Neural cell (in vitro differentiated cells): ENCODE data around the gene CXCR3. TPM values are rescaled to one million over a fixed set of nuclear protein-coding genes. Genes with fewer than 3 reads are reported as not detected.

Experiments
- H2AFZ ChIP-seq: fragments of 200-600, 300-800 bp; sonication (generic), shearing (Covaris generic); 2 replicates; pipeline ENCODE4 v1.6.0; 2014; ENCODE audit warnings: low read depth, mild to moderate bottlenecking, antibody characterized with exemption, low read length, moderate library complexity
- H3F3A ChIP-seq: fragments of 200-600 bp; shearing (Covaris generic); 2 replicates; pipeline ENCODE4 v1.6.1; 2016; ENCODE audit warnings: mild to moderate bottlenecking, moderate library complexity, mixed read lengths, antibody characterized with exemption, low read length; ENCODE audit not compliant: insufficient read depth, poor library complexity, severe bottlenecking
- H3K27ac ChIP-seq: fragments of 200-600, 300-800 bp; sonication (generic), shearing (Covaris generic); 2 replicates; pipeline ENCODE4 v1.5.1; 2014; ENCODE audit warnings: mild to moderate bottlenecking, low read length, moderate library complexity
- H3K27me3 ChIP-seq: fragments of 300-800, 200-600 bp; sonication (generic), shearing (Covaris generic); 2 replicates; pipeline ENCODE4 v1.6.0; 2014; ENCODE audit warnings: mild to moderate bottlenecking, low read depth, low read length, moderate library complexity; ENCODE audit not compliant: insufficient read depth
- H3K36me3 ChIP-seq: fragments of 300-800, 200-600 bp; sonication (generic), shearing (Covaris generic); 2 replicates; pipeline ENCODE4 v1.5.1; 2014; ENCODE audit warnings: mild to moderate bottlenecking, antibody characterized with exemption, low read length, moderate library complexity; ENCODE audit not compliant: insufficient read depth
- H3K4me2 ChIP-seq: fragments of 300-800, 200-600 bp; sonication (generic), shearing (Covaris generic); 2 replicates; pipeline ENCODE4 v1.6.0; 2014; ENCODE audit warnings: mild to moderate bottlenecking, low read length
- H3K4me3 ChIP-seq: fragments of 300-800, 200-600 bp; sonication (generic), shearing (Covaris generic); 2 replicates; pipeline ENCODE4 v1.5.1; 2014; ENCODE audit warnings: mild to moderate bottlenecking, low read length, moderate library complexity
- H3K79me2 ChIP-seq: fragments of 200-600 bp; shearing (Covaris generic); replicated peaks from 2 replicates; pipeline ENCODE4 v1.6.0; 2014; ENCODE audit warnings: mild to moderate bottlenecking, low read length, moderate library complexity; ENCODE audit not compliant: insufficient read depth
- H3K9ac ChIP-seq: fragments of 300-800, 200-600 bp; sonication (generic), shearing (Covaris generic); 2 replicates; pipeline ENCODE4 v1.6.1; 2016; ENCODE audit warnings: mild to moderate bottlenecking, low read length, mixed read lengths
- H3K9me2 ChIP-seq: fragments of 200-600 bp; shearing (Covaris generic); 2 replicates; pipeline ENCODE4 v1.6.1; 2016; ENCODE audit warnings: mild to moderate bottlenecking, low read length, mixed read lengths; ENCODE audit not compliant: insufficient read depth
- H3K9me3 ChIP-seq: fragments of 200-600, 300-800 bp; sonication (generic), shearing (Covaris generic); 2 replicates; pipeline ENCODE4 v1.6.1; 2016; ENCODE audit warnings: mild to moderate bottlenecking, mixed run types, low read length, moderate library complexity, mixed read lengths
- H4K20me1 ChIP-seq: fragments of 200-600 bp; shearing (Covaris generic); 2 replicates; pipeline ENCODE4 v1.6.1; 2016; ENCODE audit warnings: mild to moderate bottlenecking, mixed run types; ENCODE audit not compliant: insufficient read depth
- CTCF ChIP-seq: fragments of 450-650 bp; IDR thresholded peaks from 2 replicates; pipeline ENCODE4 v1.5.1; 2014; ENCODE audit warnings: antibody characterized with exemption, mild to moderate bottlenecking, moderate library complexity; ENCODE audit not compliant: poor library complexity, severe bottlenecking
- EP300 ChIP-seq: fragments of 450-650 bp; conservative IDR thresholded peaks from 2 replicates; pipeline ENCODE4 v1.6.1; 2014; ENCODE audit warnings: antibody characterized with exemption, mild to moderate bottlenecking, moderate library complexity; ENCODE audit not compliant: poor library complexity, severe bottlenecking
- EZH2 ChIP-seq: fragments of 200-600, 300-800 bp; shearing (Covaris generic), sonication (generic); IDR thresholded peaks from 2 replicates; pipeline ENCODE4 v1.6.1; 2014; ENCODE audit warnings: antibody characterized with exemption, low read length, borderline replicate concordance, mild to moderate bottlenecking; ENCODE audit not compliant: insufficient read depth, poor library complexity, severe bottlenecking
- MXI1 ChIP-seq: fragments of 450-650 bp; conservative IDR thresholded peaks from 2 replicates; pipeline ENCODE4 v1.6.1; 2014; ENCODE audit warnings: antibody characterized with exemption, mild to moderate bottlenecking; ENCODE audit not compliant: poor library complexity, severe bottlenecking
- POLR2AphosphoS5 ChIP-seq: IDR thresholded peaks from 2 replicates; pipeline ENCODE4 v1.6.1; 2012
- RAD21 ChIP-seq: fragments of 450-650 bp; conservative IDR thresholded peaks from 2 replicates; pipeline ENCODE4 v1.6.1; 2014; ENCODE audit warnings: antibody characterized with exemption, mild to moderate bottlenecking, moderate library complexity
- REST ChIP-seq: IDR thresholded peaks from 2 replicates; pipeline ENCODE4 v1.6.1; 2012; ENCODE audit warnings: borderline replicate concordance
- SMC3 ChIP-seq: fragments of 450-650 bp; conservative IDR thresholded peaks from 2 replicates; pipeline ENCODE4 v1.6.1; 2014; ENCODE audit warnings: antibody characterized with exemption, mild to moderate bottlenecking, moderate library complexity; ENCODE audit not compliant: poor library complexity
- TAF1 ChIP-seq: IDR thresholded peaks from 2 replicates; pipeline ENCODE4 v1.6.1; 2012; ENCODE audit warnings: low read depth
- polyA plus RNA-seq: library from polyadenylated mRNA; depleted of rRNA; stranded (reverse); fragments of >200 nt; gene quantifications from 2 replicates; pipeline ENCODE4 v1.2.3, GENCODE V29; 2014

CXCR3 gene
- polyA plus RNA-seq, 1 donor from 2014 or later = not detected

- Histone ChIP-seq H3K36me3 (no peaks in the 10 kb centered on the region), H4K20me1 (no peaks in the 10 kb centered on the region), H3F3A (no peaks in the 10 kb centered on the region), H3K9me3 (no peaks in the 10 kb centered on the region), H3K79me2 (no peaks in the 10 kb centered on the region), H2AFZ (no peak overlapping the region), H3K9me2 (no peaks in the 10 kb centered on the region), H3K4me3 (no peak overlapping the region), H3K4me2 (no peak overlapping the region), H3K27ac (no peak overlapping the region), H3K27me3 (no peaks in the 10 kb centered on the region), H3K9ac (no peak overlapping the region)
- no peak for TF ChIP-seq TAF1
- TF ChIP-seq POLR2AphosphoS5 = no peak
- no peak for TF ChIP-seq CTCF
- no peak for TF ChIP-seq REST
- TF ChIP-seq EZH2 = no peak
Observed at GRCh38 chrX:71622032-71622575, 3.8 kb upstream of the CXCR3 start.

- Histone ChIP-seq H3K9ac (no peak overlapping the region), H3K27me3 (no peaks in the 10 kb centered on the region), H3K9me3 (no peaks in the 10 kb centered on the region), H4K20me1 (no peaks in the 10 kb centered on the region), H3F3A (no peaks in the 10 kb centered on the region), H3K27ac (no peak overlapping the region), H2AFZ (no peak overlapping the region), H3K4me3 (no peak overlapping the region), H3K4me2 (no peak overlapping the region), H3K79me2 (no peaks in the 10 kb centered on the region), H3K36me3 (no peaks in the 10 kb centered on the region), H3K9me2 (no peaks in the 10 kb centered on the region)
- TF ChIP-seq TAF1 (no peak), SMC3 (no peak), CTCF (no peak), EZH2 (no peak), REST (no peak), MXI1 (no peak), EP300 (no peak), POLR2AphosphoS5 (no peak), RAD21 (no peak)
Observed at GRCh38 chrX:71621603-71622002, 3.3 kb upstream of the CXCR3 start.
